Measurements from ENCODE around the gene NAT14. TPM values are rescaled to one million over a fixed set of nuclear protein-coding genes. Genes with fewer than 3 reads are reported as not detected.

Gene NAT14
- total and polyA plus RNA-seq, 2 donors (not counting 3 experiments of a cell fraction or from before 2014, with no cell fraction given), result 39.1 to 44.7 TPM

- POLR2A ChIA-PET, result interaction anchor here (0.6 to 1.4 kb wide), 6 partner anchors 10 to 133 kb away, joined by 3 to 13 read pairs (median 4); partner anchors contain the start of genes ISOC2 and UBE2S
- H3K27me3 ChIP-seq (ENCODE audit: control insufficient read depth in 2 of 2, insufficient read depth in 2 of 2, low read length in 2 of 2), result no peaks in the 10 kb centered on the region
- peaks cover 17% of the 10 kb centered on the region for H3K79me2 ChIP-seq (ENCODE audit: control insufficient read depth, insufficient read depth, low read length)
- BruUV-seq (replicated peaks), result no TSS peak
- no peaks in the 10 kb centered on the region for H3K9me1 ChIP-seq (replicated peaks; ENCODE audit: control insufficient read depth, extremely low read depth, insufficient read depth, low read length)
- peak within 1 kb of the TSS; percentile 98 for H2AFZ ChIP-seq (ENCODE audit: low read depth, low read length)
- intact Hi-C loops (cut with micrococcal nuclease), result loop anchor here (1.0 kb wide), 2 partner anchors 11 to 15 kb away; partner anchors contain the start of gene ISOC2
- H3K4me3 ChIP-seq (replicated peaks in 1 of 3; ENCODE audit: insufficient read depth in 1 of 3, low read depth in 1 of 3, low read length in 3 of 3), result peak within 1 kb of the TSS; percentile 63 to 95 (median 95)
- TF ChIP-seq GATA2 (IDR thresholded peaks at IDR 0.05; ENCODE audit: insufficient read depth, insufficient read length, low read depth, low read length), result no peak
- TF ChIP-seq POLR2AphosphoS5 (IDR thresholded peaks at IDR 0.05; ENCODE audit: insufficient read depth, low read depth, low read length), result peak; percentile 39
- peak; percentile 94 for TF ChIP-seq MAX (IDR thresholded peaks at IDR 0.05; ENCODE audit: insufficient read depth, insufficient read length)
- TF ChIP-seq FOS (IDR thresholded peaks at IDR 0.05; ENCODE audit: borderline replicate concordance, insufficient read depth, low read length), result no peak
- no peak for TF ChIP-seq EZH2 (IDR thresholded peaks at IDR 0.05; ENCODE audit: borderline replicate concordance, low read depth, low read length, severe bottlenecking)
- peak; percentile 55 for TF ChIP-seq MYC (IDR thresholded peaks at IDR 0.05; ENCODE audit: low read depth, low read length)
- peak; percentile 28 for TF ChIP-seq POLR2A (IDR thresholded peaks at IDR 0.05; ENCODE audit: low read depth, low read length)
- TF ChIP-seq JUN (IDR thresholded peaks at IDR 0.05; ENCODE audit: borderline replicate concordance, insufficient read depth, insufficient read length, low read depth), result no peak
- peak within 1 kb of the TSS; percentile 92 for H3K4me2 ChIP-seq (ENCODE audit: insufficient read depth, low read length)
- no peaks in the 10 kb centered on the region for H3K36me3 ChIP-seq (ENCODE audit: control insufficient read depth in 2 of 2, extremely low read depth in 1 of 2, insufficient read depth in 2 of 2, low read length in 2 of 2)
- H3K4me1 ChIP-seq (ENCODE audit: control insufficient read depth, extremely low read depth, insufficient read depth, low read length), result peaks cover 10% of the 10 kb centered on the region
- H3K9ac ChIP-seq (replicated peaks; ENCODE audit: extremely low read depth, insufficient read depth, low read length), result peak within 1 kb of the TSS; percentile 60
- no peaks in the 10 kb centered on the region for H3K9me3 ChIP-seq (replicated peaks; ENCODE audit: control insufficient read depth, insufficient read depth, low read length)
- FAIRE-seq (peak; percentile 95), DNase-seq (ENCODE audit: low read depth, low spot score) (peak; percentile 97)
- H3K27ac ChIP-seq (ENCODE audit: insufficient read depth, low read depth, low read length), result peak within 1 kb of the TSS; percentile 66
- CTCF ChIA-PET, result interaction anchor here (0.9 to 6.1 kb wide), 5 partner anchors 9 to 335 kb away, joined by 3 to 62 read pairs (median 14); partner anchors contain the start of gene NAT14
- dilution Hi-C loops (cut with MboI; ENCODE audit: extremely low pct_ligation_motif_present, low sequenced_read_pairs), result no loop called here
- no peaks in the 10 kb centered on the region for H4K20me1 ChIP-seq (replicated peaks; ENCODE audit: control insufficient read depth, extremely low read depth, insufficient read depth, low read length)
Observed at GRCh38 chr19:55476100-55476775, 8.8 kb upstream of the NAT14 start, which contains the start of gene ZNF628. Gene ZNF628 (plus strand): TSS chr19:55476617. CDS start chr19:55479911, 3,294 bp downstream.
